Fibroblast of skin of abdomen (primary cell): ENCODE measurements around the gene SPATA6L.
A peak's percentile ranks its signal among the peaks of the same experiment; 100 is the strongest.
"Not testable (repeated sequence)": the region's sequence is repeated elsewhere in the genome, so short reads cannot be mapped to it uniquely, and the experiment has no call there.

Experiments used
- DNase-seq: peaks from one replicate; pipeline ENCODE4 v3.0.0-alpha.2; 2013

Gene SPATA6L

GRCh38 chr9:4674783-4675182, 8.5 kb upstream of the SPATA6L start:
- DNase-seq = peak; percentile 93

- DNase-seq = no peak
Measured at GRCh38 chr9:4671737-4672136, 5.5 kb upstream of the SPATA6L start.

GRCh38 chr9:4670591-4670990, 4.3 kb upstream of the SPATA6L start:
- DNase-seq = no peak

DNA sequence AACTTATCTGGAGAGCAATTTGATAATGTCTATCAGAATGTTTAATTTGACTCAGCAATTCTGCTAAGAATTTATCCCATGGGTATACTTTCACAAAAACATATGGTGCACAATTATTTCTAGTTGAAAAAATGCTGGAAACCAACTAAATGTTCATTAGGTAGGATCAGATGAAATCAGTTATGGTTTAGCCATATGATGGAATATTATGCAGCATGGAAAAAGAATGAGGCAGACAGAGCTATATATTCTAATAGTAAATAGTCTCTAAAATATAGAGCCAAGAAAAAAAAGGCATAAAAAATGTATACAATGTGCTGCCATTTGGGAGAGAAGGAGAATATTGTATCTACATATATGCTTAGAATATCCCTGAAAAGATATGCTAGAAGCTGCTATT, 3.6 kb upstream of the SPATA6L start:
- no peak for DNase-seq

DNA sequence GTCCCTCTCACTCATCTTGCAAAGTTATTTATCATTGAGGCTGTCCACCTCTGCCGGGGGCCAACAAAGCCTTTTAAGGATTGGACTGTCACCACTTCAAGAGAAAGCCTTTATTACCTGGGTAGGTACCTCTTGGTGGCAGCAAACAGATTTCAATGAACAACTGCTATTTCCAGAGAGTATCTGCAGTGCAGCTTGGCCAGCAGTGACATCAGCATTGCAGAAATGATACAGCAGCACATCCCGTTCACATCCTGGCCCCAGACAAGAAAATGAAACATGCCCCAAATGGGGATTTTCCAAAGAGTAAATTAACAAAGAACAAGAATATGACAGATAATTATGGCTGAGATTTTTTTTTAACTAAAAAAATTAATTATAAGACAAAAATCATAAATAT, 2.3 kb upstream of the SPATA6L start:
- DNase-seq = no peak

DNA sequence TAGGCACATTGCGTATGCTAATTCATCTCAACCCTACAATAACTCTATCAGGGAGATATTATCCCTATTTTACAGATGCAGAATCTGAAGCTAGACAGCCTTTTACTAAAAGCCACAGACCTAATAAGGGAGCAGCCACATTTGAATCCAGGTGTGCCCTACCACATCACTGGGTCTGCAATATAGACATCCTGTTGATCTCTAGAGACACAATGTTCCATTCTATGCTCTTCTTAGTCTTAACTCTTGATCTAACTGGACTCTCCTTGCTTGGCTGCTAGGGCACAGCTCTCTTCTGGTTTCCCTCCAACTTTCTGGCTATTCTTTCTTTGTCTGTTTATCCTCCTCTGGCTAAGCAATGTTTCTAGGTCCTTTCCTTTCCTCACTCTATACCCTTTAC, 1.4 kb upstream of the SPATA6L start:
- DNase-seq = no peak

GRCh38 chr9:4665357-4665756, 923 bp downstream of the SPATA6L start:
- peak; percentile 42 for DNase-seq

GRCh38 chr9:4663956-4664355, 2.3 kb downstream of the SPATA6L start:
- DNase-seq = no peak

GRCh38 chr9:4662989-4663792, 3.1 kb downstream of the SPATA6L start:
- no peak for DNase-seq

- peak; percentile 73 for DNase-seq
Measured at GRCh38 chr9:4662108-4662988, 3.9 kb downstream of the SPATA6L start, which contains the start of gene PLPP6. PLPP6 (plus strand) TSS chr9:4662294; CDS start chr9:4662376, 82 bp downstream.

DNA sequence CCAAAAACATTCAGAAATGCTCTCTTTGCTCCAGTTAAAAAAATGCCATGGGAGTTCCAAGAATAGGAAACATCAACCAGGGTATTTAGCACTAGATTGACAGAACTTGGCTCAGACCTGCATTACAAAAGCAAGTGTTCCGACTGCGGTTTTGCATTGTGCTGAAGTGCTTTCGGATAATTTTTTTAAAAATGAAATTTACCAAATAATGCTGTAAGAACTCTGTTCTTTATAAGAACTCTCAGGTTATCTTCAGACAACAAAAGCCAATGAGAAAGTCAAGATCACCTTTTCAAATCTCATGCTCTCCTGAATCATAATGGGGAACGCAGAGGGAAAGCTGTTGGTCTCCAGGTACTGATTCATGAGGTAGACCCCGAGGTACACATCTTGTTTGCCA, 4.7 kb downstream of the SPATA6L start:
- no peak for DNase-seq

GRCh38 chr9:4661165-4661564, 5.1 kb downstream of the SPATA6L start:
- DNase-seq = peak; percentile 33

- DNase-seq = not testable (repeated sequence)
Measured at GRCh38 chr9:4660665-4661064, 5.6 kb downstream of the SPATA6L start.

DNA sequence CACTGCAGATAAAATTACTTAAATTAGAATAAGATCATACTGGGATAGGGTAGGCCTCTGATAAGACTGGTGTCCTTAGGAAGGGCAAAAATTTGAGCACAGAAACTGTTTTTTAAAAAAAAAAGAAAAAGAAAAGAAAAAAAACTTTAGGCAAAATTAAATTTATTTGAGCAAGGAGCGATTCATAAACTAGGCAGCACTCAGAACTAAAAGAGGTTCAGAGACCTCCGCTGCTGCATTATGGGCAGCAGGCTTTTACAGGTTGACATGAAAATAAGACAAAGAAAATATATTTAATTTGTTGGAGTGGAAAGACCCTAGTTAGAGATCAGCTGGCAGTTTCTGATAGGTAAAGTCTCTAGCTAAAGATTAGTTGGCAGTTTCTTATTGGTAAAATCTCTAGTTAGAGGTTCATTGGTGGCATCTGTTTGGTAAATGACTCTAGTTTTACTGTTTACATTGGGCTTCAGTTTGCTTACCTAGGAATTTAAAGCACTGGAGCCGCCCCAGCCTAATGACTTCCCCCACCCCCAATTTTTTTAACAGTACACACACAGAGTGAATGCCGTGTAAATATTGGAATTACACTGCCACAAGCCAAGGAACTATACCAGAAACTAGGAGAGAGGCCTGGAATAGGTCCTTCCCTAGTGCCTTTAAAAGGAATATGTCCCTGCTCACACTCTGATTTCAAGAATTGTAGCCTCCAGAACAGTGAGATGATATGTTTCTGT, 8.7 kb downstream of the SPATA6L start:
- DNase-seq = no peak

GRCh38 chr9:4656621-4657020, 9.7 kb downstream of the SPATA6L start:
- DNase-seq = no peak

DNA sequence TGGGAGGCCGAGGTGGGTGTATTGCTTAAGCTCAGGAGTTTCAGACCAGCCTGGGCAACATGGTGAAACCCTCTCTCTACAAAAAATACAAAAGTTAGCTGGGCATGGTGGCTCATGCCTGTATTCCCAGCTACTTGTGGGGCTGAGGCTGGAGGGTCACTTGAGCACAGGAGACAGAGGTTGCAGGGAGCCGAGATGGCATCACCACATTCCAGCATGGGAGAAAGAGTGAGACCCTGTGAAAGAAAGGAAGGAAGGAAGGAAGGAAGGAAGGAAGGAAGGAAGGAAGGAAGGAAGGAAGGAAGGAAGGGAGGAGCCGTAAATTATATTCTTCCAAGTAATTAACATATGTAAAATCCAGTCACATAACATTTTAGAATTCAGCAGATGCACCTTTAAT, 10.1 kb downstream of the SPATA6L start:
- not testable (repeated sequence) for DNase-seq

DNA sequence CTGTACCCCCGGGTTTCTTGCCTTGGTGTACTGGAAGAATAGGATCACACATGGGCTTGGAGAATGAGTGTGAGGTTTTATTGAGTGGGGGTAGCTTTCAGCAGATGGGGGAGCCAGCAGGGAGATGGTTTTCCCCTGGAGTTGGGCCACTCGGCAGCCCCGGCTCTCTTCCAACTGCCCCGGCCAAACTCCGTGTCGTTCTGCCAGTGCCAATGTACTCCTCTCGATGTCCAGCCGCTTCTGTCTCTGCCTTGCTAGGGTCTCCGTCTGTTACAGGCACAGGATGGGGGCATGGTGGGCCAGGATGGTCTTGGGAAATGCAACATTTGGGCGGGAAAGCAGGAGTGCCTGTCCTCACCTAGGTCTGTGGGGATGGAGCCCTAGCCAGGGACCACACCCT, 11.7 kb downstream of the SPATA6L start:
- DNase-seq = no peak

DNA sequence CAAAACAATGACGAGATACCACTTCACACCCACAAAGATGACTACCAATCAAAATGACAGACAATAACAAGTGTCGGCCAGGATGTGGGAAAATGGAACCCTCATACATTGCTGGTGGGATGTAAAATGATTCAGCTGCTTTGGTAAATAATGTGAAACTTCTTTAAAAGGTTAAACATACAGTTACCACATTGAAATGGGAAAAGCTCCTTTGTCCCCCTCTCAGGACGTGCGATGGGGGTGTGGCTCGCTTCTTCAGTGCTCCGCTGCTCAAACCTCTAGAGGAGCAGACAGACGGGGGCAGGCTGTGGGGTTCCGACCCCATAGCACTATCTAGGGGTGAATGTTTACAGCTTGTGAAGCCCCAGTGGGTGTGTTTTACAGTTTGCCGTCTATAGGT, 12.2 kb downstream of the SPATA6L start:
- DNase-seq = no peak

DNA sequence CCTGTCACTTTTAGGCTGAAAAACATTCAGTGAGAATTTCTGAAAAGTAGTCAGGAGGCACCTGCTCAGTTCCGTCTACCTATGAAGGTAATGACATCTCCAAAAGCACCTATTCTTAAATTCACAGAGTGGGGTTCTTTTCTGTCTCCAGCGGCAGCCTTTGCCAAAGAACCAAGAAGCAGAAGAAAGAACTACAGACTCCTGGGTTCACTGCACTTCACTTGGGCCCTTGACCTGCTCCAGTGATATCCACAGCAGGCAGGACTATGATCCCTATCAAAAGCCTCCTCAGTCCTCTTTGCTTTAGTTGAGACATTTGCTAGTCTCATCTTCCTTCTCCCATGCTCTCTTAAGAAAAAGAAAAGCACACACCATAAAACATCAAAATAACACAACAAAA, 23.9 kb downstream of the SPATA6L start:
- no peak for DNase-seq

GRCh38 chr9:4640027-4640426, 26.3 kb downstream of the SPATA6L start:
- no peak for DNase-seq

GRCh38 chr9:4639420-4639819, 26.9 kb downstream of the SPATA6L start:
- DNase-seq = no peak

- DNase-seq = no peak
Measured at GRCh38 chr9:4638968-4639367, 27.3 kb downstream of the SPATA6L start.

DNA sequence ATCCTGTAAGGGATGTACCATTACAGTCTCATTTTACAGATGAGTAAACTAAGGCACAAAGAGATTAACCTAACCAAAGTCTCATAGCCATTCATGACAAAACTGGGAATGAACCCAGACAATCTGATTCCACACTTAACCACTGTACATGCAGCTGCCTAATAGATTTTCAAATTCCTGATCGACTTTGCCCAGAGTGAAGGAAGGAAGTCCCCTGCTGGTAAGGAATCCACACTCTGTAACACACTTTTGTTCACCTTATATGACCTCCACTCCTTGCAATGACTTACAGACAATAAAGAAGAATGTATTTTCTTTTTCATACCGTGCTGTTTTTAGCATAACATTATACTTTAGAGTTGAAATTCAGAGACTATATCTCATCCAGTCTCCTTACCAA, 35.4 kb downstream of the SPATA6L start:
- peak; percentile 9 for DNase-seq
